ENCODE measurements around the gene SP3. TPM values are rescaled to one million over a fixed set of nuclear protein-coding genes. Genes with fewer than 3 reads are reported as not detected.

SP3 gene
- total RNA-seq, 1 donor from 2014 or later: 210 TPM

GRCh38 chr2:174013315-174013751, 48.2 kb upstream of the SP3 start:
- Mint-ChIP-seq H3K27me3 (ENCODE audit: insufficient read depth, low read depth) (peaks cover under 1% of the 10 kb centered on the region), H3K9me3 (peaks cover 4% of the 10 kb centered on the region), H3K4me1 (peaks cover 18% of the 10 kb centered on the region), H3K4me3 (no peak overlapping the region), H3K27ac (no peak overlapping the region), H3K36me3 (no peaks in the 10 kb centered on the region)
- Histone ChIP-seq H3K4me2 (peak overlapping the region; percentile 66), H3K4me3 (peak overlapping the region; percentile 28), H3K79me2 (ENCODE audit: low read depth) (no peaks in the 10 kb centered on the region), H2AFZ (replicated peaks) (peak overlapping the region; percentile 98), H3F3A (ENCODE audit: low read depth) (no peaks in the 10 kb centered on the region), H3K27me3 (peaks cover 9% of the 10 kb centered on the region), H3K9ac (no peak overlapping the region), H3K36me3 (no peaks in the 10 kb centered on the region), H3K27ac (no peak overlapping the region), H4K20me1 (ENCODE audit: low read depth) (no peaks in the 10 kb centered on the region), H3K9me3 (ENCODE audit: low read depth) (no peaks in the 10 kb centered on the region), H3K4me1 (peaks cover 14% of the 10 kb centered on the region)
- TF ChIP-seq CTCF (IDR thresholded peaks at IDR 0.05) (no peak), EZH2phosphoT487 (IDR thresholded peaks at IDR 0.05) (no peak), EZH2 (IDR thresholded peaks at IDR 0.05) (no peak)
- DNase-seq (ENCODE audit: low spot score): peak; percentile 31

- H3K4me3 Mint-ChIP-seq: no peak overlapping the region
These were observed 47.5 kb upstream of the SP3 start for GRCh38 chr2:174012347-174013314.

GRCh38 chr2:174011796-174012195, 46.6 kb upstream of the SP3 start:
- Mint-ChIP-seq H3K36me3 (no peaks in the 10 kb centered on the region), H3K27ac (no peak overlapping the region), H3K4me1 (peaks cover 18% of the 10 kb centered on the region), H3K9me3 (peaks cover 4% of the 10 kb centered on the region), H3K27me3 (ENCODE audit: insufficient read depth, low read depth) (no peaks in the 10 kb centered on the region), H3K4me3 (no peak overlapping the region)
- DNase-seq (ENCODE audit: low spot score): no peak
- H3K4me2 ChIP-seq: no peak overlapping the region
- no peak overlapping the region for H2AFZ ChIP-seq (replicated peaks)
- no peak overlapping the region for H3K9ac ChIP-seq
- no peak for TF ChIP-seq EZH2phosphoT487 (IDR thresholded peaks at IDR 0.05)
- TF ChIP-seq CTCF (IDR thresholded peaks at IDR 0.05): no peak
- TF ChIP-seq EZH2 (IDR thresholded peaks at IDR 0.05): no peak
- H3K4me3 ChIP-seq: no peak overlapping the region
- no peaks in the 10 kb centered on the region for H3F3A ChIP-seq (ENCODE audit: low read depth)
- no peaks in the 10 kb centered on the region for H4K20me1 ChIP-seq (ENCODE audit: low read depth)
- peaks cover 14% of the 10 kb centered on the region for H3K4me1 ChIP-seq
- H3K27ac ChIP-seq: no peak overlapping the region
- H3K79me2 ChIP-seq (ENCODE audit: low read depth): no peaks in the 10 kb centered on the region
- H3K36me3 ChIP-seq: no peaks in the 10 kb centered on the region
- peaks cover 9% of the 10 kb centered on the region for H3K27me3 ChIP-seq
- no peaks in the 10 kb centered on the region for H3K9me3 ChIP-seq (ENCODE audit: low read depth)

More at GRCh38 chr2:174012347-174013314, 47.5 kb upstream of the SP3 start:
- Histone ChIP-seq H3K4me2 (peak overlapping the region; percentile 66), H3K36me3 (no peaks in the 10 kb centered on the region), H3K79me2 (ENCODE audit: low read depth) (no peaks in the 10 kb centered on the region), H3K9ac (no peak overlapping the region), H3K4me3 (peak overlapping the region; percentile 28), H3K27me3 (peaks cover 9% of the 10 kb centered on the region), H4K20me1 (ENCODE audit: low read depth) (no peaks in the 10 kb centered on the region), H3F3A (ENCODE audit: low read depth) (no peaks in the 10 kb centered on the region), H3K9me3 (ENCODE audit: low read depth) (no peaks in the 10 kb centered on the region), H2AFZ (replicated peaks) (peak overlapping the region; percentile 98), H3K27ac (no peak overlapping the region), H3K4me1 (peaks cover 14% of the 10 kb centered on the region)
- Mint-ChIP-seq H3K36me3 (no peaks in the 10 kb centered on the region), H3K9me3 (peaks cover 4% of the 10 kb centered on the region), H3K4me1 (peaks cover 18% of the 10 kb centered on the region), H3K27ac (no peak overlapping the region), H3K27me3 (ENCODE audit: insufficient read depth, low read depth) (no peaks in the 10 kb centered on the region)
- TF ChIP-seq EZH2phosphoT487 (IDR thresholded peaks at IDR 0.05) (no peak), EZH2 (IDR thresholded peaks at IDR 0.05) (no peak), CTCF (IDR thresholded peaks at IDR 0.05) (no peak)
- peak; percentile 70 for DNase-seq (ENCODE audit: low spot score)
